Heart left ventricle (tissue), 16 donors: ENCODE data around the gene DTD2. TPM values are rescaled to one million over a fixed set of nuclear protein-coding genes. Genes with fewer than 3 reads are reported as not detected.

Experiments
- ATAC-seq, 4 donors: fragments of 200-7000 bp; cut with Tn5 transposase; one replicate each; pipeline ENCODE4 v1.9.1; 2020 to 2022; ENCODE audit warnings: moderate library complexity in 4 of 4, mild to moderate bottlenecking in 3 of 4, moderate number of reproducible peaks in 1 of 4
- DNase-seq, 5 donors: peaks; one replicate each; pipeline ENCODE4 v3.0.0-alpha.2; 2020
- H3K27ac ChIP-seq, 12 donors: fragments of 200-600 bp; sonication (generic) in 4 of 12; one replicate each; pipeline versions ENCODE4 v1.5.0 to v1.8.0; 2016 to 2022; ENCODE audit warnings: mild to moderate bottlenecking in 2 of 12
- H3K27me3 ChIP-seq, 9 donors: fragments of 200-600 bp; sonication (generic) in 2 of 9; one replicate each; pipeline versions ENCODE4 v1.5.1 to v1.8.0; 2016 to 2022; ENCODE audit warnings: mild to moderate bottlenecking in 3 of 9
- H3K36me3 ChIP-seq, 9 donors: fragments of 200-600 bp; sonication (generic) in 2 of 9; one replicate each; pipeline versions ENCODE4 v1.5.0 to v1.8.0; 2018 to 2022; ENCODE audit warnings: mild to moderate bottlenecking in 2 of 9
- H3K4me1 ChIP-seq, 12 donors: fragments of 200-600 bp; sonication (generic) in 4 of 12; one replicate each; pipeline versions ENCODE4 v1.5.0 to v1.8.0; 2016 to 2022; ENCODE audit warnings: mild to moderate bottlenecking in 3 of 12
- H3K4me3 ChIP-seq, 12 donors: fragments of 200-600 bp; sonication (generic) in 4 of 12; one replicate each; pipeline versions ENCODE4 v1.5.0 to v1.8.0; 2017 to 2022; ENCODE audit warnings: mild to moderate bottlenecking in 9 of 12, moderate library complexity in 4 of 12
- H3K9me3 ChIP-seq, 12 donors: fragments of 200-600 bp; sonication (generic) in 4 of 12; one replicate each; pipeline versions ENCODE4 v1.5.0 to v1.8.0; 2016 to 2022; ENCODE audit warnings: mild to moderate bottlenecking in 1 of 12
- POLR2A ChIP-seq, 2 donors: fragments of 450-650 bp; IDR thresholded peaks; one replicate each; pipeline ENCODE4 v1.6.1; 2017; ENCODE audit warnings: antibody characterized with exemption in 2 of 2, mild to moderate bottlenecking in 2 of 2, moderate library complexity in 2 of 2
- WGBS, 4 donors: extraction: QIAGEN DNeasy Blood & Tissue Kit in 2 of 4; methylation state at CpG; one replicate each; pipeline versions ENCODE4 v1.1.5 to v1.1.7; 2013 to 2018; 5-methylcytosine and 5-hydroxymethylcytosine counted together
- intact Hi-C, 10 donors: fragments of 100-400 bp; cut with DNase I; formaldehyde crosslinking; loops; one replicate each; pipeline versions ENCODE4 v1.11.1 to v1.14.2; 2022
- polyA plus RNA-seq, 2 donors: library from polyadenylated mRNA; stranded (reverse); fragments of 200-250 nt; gene quantifications; one replicate each; pipeline ENCODE4 v1.2.3, GENCODE V29; 2013
- total RNA-seq, 9 donors: library from RNA; depleted of rRNA in 2 of 9; stranded (reverse); fragments of >200 nt in 2 of 9; fragmentation: NEBNext Ultra II Directional in 3 of 9; extraction: Animal tissue kit (Norgen Biotek cat#: 25700) in 3 of 9; gene quantifications; one replicate each; pipeline versions ENCODE4 v1.1.0 to v1.2.4, GENCODE V29; 2016 to 2023
- TF ChIP-seq, protein P1 (sequence below), 12 donors: fragments of 200-600 bp; sonication (generic) in 4 of 12; IDR thresholded peaks; one replicate each; pipeline versions ENCODE4 v1.5.0 to v1.8.0; 2018 to 2022; ENCODE audit warnings: antibody characterized with exemption in 12 of 12, mild to moderate bottlenecking in 5 of 12
- donor health status: ischemic (EF 13 %, LVEDD 7.1; RV severe dilation, severe dysfunction).
- donor health status: healthy with polysubstance abuse.
- donor health status: DM: no; HTN: yes; CAD: no.
- donor health status: DM: no; HTN: no; CAD: no.
- donor health status: ischemic (EF 25% LVEDD 6.9; RV normal size, moderate dysfunction).
- donor health status: ischemic (EF 25% LVEDD 5.7; RV mildly dilated, moderate dysfunction).
- donor health status: healthy.
- donor health status: DM: yes; HTN: yes; CAD: no.
- donor health status: ischemic (EF 35%, LVEDD 5.7; RV mildly dilated, moderate dysfunction).
- donor health status: nonischemic (EF 11% LVEDD 7.7; RV severe dilation, severe dysfunction).
- donor health status: DM: yes; HTN: yes; CAD: no.
- donor health status: PGD.
- donor health status: ischemic (EF 29% LVEDD 5.4; RV normal size, mild dysfunction).
- donor health status: nonischemic (EF 23%, LVEDD 6.1; RV moderate dilation, normal function).

DTD2 gene
- total and polyA plus RNA-seq, 11 donors: 4.0 to 12.2 (median 8.2) TPM

DNA sequence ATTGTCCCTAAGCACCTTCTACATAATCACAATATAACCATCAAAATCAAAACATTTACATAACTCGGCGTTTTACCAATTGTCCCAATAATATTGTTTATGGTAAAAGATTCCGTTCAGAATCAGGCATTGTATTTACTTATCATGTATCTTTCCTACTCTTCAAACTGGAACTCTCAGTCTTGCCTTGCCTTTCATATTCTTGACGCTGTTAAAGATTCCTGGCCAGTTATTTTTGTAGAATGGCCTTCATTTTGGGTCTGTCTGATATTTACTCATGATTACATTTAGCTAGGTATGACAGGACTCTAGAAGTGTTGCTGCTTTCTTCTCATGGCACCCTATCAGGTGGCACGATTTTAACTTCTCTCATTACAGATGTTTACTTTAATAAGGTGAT is 36.1 kb downstream of the DTD2 start:
- Histone ChIP-seq H3K36me3 (no peaks in the 10 kb centered on the region), H3K9me3 (no peaks in the 10 kb centered on the region), H3K27me3 (no peaks in the 10 kb centered on the region), H3K4me3 (peak overlapping the region in 4 of 12 donors; percentile 82 to 97 (median 95)), H3K27ac (peak overlapping the region in 7 of 12 donors; percentile 82 to 96 (median 91)), H3K4me1 (peaks cover 0 to 25% (median 18%) of the 10 kb centered on the region in 12 donors)
- no peak for TF ChIP-seq POLR2A (IDR thresholded peaks at IDR 0.05)
- TF ChIP-seq, protein P1, sequence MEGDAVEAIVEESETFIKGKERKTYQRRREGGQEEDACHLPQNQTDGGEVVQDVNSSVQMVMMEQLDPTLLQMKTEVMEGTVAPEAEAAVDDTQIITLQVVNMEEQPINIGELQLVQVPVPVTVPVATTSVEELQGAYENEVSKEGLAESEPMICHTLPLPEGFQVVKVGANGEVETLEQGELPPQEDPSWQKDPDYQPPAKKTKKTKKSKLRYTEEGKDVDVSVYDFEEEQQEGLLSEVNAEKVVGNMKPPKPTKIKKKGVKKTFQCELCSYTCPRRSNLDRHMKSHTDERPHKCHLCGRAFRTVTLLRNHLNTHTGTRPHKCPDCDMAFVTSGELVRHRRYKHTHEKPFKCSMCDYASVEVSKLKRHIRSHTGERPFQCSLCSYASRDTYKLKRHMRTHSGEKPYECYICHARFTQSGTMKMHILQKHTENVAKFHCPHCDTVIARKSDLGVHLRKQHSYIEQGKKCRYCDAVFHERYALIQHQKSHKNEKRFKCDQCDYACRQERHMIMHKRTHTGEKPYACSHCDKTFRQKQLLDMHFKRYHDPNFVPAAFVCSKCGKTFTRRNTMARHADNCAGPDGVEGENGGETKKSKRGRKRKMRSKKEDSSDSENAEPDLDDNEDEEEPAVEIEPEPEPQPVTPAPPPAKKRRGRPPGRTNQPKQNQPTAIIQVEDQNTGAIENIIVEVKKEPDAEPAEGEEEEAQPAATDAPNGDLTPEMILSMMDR (IDR thresholded peaks at IDR 0.05): no peak
- 94 to 96% (median 94%) methylated on average over 5 of the region's 5 CpGs for WGBS, 4 donors
- DNase-seq (no peak), ATAC-seq (no peak)
- intact Hi-C loops: loop anchor here in 5 of 10 donors (2.0 to 5.0 kb wide), 3 partner anchors 36 to 214 kb away; partner anchors contain the start of genes DTD2 (in 5 of the 5) and HECTD1 (in 1 of the 5)

DNA sequence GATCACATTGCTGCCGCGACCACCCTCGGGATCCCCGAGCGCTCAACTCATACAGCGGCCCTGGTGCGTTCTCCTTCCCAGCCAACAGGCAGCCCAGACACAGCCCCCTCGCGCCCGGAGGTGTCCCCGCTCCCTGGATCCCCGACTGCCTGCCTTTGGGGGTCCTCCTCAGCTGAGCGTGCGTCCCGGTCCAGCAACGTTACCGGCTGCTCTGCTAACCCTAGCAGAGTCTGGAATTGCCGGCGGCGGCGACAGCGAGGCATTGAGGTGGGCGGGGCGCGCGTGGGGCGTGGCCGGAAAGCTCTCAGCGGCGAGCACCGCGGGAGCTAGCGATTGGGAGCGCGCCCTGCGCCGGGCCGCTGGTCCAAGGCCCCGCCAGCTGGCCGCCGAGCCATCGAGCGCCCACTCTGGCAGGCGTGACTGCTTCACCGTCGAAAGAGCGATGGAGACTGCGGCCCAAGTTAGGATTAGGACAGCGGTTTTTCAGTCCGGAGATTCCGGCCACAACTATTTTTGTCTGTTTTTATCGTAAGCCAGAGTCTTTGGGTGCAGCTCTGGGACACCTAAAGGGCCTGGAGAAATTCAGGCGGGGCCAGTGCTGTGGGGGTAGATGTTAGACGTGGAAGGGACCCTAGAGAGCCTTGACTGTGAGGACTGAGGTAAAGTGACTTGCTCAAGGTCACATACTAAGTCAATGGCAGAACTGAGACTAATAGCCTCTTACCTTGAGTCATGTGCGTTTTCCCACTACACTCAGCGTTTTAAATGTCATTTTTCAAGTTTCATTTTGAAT is 36.8 kb downstream of the DTD2 start, which contains the start of gene HEATR5A:
TSS of gene HEATR5A (minus strand) at position 232 of the 793 bp plus-strand sequence. CDS start 17,575 bp downstream, outside the sequence.
- TF ChIP-seq, protein P1 (IDR thresholded peaks at IDR 0.05): peak in 7 of 12 donors; percentile 24 to 55 (median 36)
- peak; percentile 96 to 100 for TF ChIP-seq POLR2A (IDR thresholded peaks at IDR 0.05)
- H3K4me3 ChIP-seq: peak within 1 kb of the TSS; percentile 73 to 98 (median 94)
- DNase-seq (peak; percentile 96 to 98 (median 97)), ATAC-seq (peak; percentile 95 to 99 (median 98))
- WGBS, 4 donors: 2 to 7% (median 3%) methylated on average over 23 to 56 of the region's 56 CpGs
- no peaks in the 10 kb centered on the region for H3K36me3 ChIP-seq
- H3K27ac ChIP-seq: peak within 1 kb of the TSS; percentile 70 to 96 (median 90)
- H3K9me3 ChIP-seq: no peaks in the 10 kb centered on the region
- intact Hi-C loops: loop anchor here in 5 of 10 donors (2.0 to 5.0 kb wide), 3 partner anchors 36 to 214 kb away; partner anchors contain the start of genes DTD2 (in 5 of the 5) and HECTD1 (in 1 of the 5)
- H3K4me1 ChIP-seq: peaks cover 0 to 28% (median 19%) of the 10 kb centered on the region in 12 donors
- no peaks in the 10 kb centered on the region for H3K27me3 ChIP-seq

DNA sequence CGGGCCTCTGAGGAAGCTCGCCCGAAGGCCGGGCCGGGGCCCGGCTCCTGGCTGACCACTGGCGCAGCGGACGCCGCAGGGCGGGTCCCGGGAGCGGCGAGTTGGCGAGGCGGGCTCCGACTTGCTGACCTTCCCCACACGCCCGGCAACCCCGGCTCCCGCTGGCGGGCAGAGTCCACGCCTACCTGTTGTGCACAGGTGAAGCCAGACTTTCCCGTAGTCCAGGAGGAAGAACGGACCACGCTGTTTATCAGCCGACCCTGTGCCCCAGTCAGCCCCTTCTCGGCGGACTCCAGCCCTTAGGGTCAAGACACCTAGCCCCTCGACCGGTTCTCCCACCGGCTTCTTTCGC is 37.4 kb downstream of the DTD2 start:
- Histone ChIP-seq H3K4me3 (peak overlapping the region; percentile 73 to 98 (median 94)), H3K27ac (peak overlapping the region; percentile 70 to 96 (median 90)), H3K9me3 (no peaks in the 10 kb centered on the region), H3K36me3 (no peaks in the 10 kb centered on the region), H3K27me3 (no peaks in the 10 kb centered on the region), H3K4me1 (peaks cover 0 to 28% (median 21%) of the 10 kb centered on the region in 12 donors)
- intact Hi-C loops: loop anchor here in 6 of 10 donors (2.0 to 5.0 kb wide), 4 partner anchors 37 to 213 kb away; partner anchors contain the start of genes DTD2 (in 5 of the 6) and HECTD1 (in 2 of the 6)
- peak; percentile 48 to 81 (median 76) for ATAC-seq
- TF ChIP-seq POLR2A (IDR thresholded peaks at IDR 0.05): no peak
- TF ChIP-seq, protein P1 (IDR thresholded peaks at IDR 0.05): no peak
- peak; percentile 55 to 84 (median 73) for DNase-seq
- WGBS, 4 donors: 0 to 1% (median 0%) methylated on average over 8 to 33 of the region's 33 CpGs
